ENCODE results near the gene FBXW4.
A peak's percentile ranks its signal among the peaks of the same experiment; 100 is the strongest.
"Not testable (repeated sequence)": the region's sequence is repeated elsewhere in the genome, so short reads cannot be mapped to it uniquely, and the experiment has no call there.

Gene FBXW4

GRCh38 chr10:101655570-101655969 lies 39.4 kb downstream of the FBXW4 start:
- DNase-seq (ENCODE audit: low spot score): no peak

DNA sequence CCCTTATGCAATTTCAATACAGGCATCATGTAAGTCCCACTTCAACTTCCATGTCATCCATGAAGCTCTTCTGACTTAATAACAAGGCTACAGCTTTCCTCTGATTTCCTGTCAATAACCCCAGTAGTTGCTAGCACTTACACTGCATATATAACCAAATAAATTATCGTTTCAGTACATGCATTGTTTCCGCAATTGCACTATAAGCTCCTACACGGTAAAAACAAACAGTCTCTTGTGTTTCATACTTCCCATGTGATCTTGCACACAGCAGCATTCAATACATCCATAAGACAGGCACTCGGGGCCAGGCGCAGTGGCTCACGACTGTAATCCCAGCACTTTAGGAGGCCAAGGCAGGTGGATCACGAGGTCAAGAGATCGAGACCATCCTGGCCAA lies 41.4 kb downstream of the FBXW4 start:
- DNase-seq (ENCODE audit: low spot score): no peak

- DNase-seq (ENCODE audit: low spot score): no peak
Measured at GRCh38 chr10:101651336-101651735, 43.6 kb downstream of the FBXW4 start.

DNA sequence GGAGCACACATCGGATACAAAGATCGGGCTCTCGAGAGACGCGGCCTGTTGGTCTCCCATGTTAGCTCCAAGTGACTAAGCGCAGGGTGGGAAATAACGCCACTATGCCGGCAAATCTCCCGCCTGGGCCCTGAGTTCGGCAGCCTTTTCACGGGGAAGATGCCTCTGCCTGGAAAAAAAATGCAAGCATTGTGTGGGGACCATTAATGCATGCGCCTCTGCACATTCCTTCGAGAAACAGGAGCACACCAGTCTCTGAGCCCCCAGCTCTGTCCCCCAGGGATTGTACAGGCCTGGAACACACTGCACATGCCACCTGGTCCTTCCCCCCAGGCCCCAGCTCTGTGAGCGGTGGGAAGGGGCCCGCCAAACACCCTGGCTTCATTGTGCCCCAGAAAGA lies 44.1 kb downstream of the FBXW4 start:
- DNase-seq (ENCODE audit: low spot score): no peak

DNA sequence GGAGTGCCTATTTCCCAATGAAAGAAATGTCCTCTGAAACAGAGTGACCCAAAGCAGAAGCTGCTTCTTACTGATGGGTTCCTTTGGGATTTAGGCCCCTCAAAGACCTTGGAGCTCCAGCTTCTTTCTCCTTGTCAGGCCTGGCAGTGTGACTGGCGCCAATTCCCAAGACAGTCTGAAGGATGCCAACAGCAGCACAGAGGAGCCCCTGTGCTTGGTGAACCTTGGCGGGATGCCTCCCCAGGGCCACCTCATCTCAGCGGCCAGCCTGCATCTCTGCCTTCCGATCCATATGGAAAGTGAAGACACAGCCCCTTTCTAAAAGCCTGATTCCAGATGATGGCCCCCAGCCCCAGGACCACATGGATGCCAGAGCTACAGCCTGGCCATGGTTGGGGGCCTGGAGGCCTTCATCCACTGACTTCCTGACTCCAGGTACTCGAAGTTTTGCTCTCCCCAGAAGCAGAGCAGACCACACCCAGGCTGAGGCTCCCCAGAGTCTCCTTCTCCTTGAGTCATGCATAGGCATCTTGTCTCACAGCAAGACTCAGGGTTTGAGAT lies 45.4 kb downstream of the FBXW4 start:
- no peak for DNase-seq (ENCODE audit: low spot score)

GRCh38 chr10:101647255-101647654 lies 47.7 kb downstream of the FBXW4 start:
- DNase-seq (ENCODE audit: low spot score): no peak

DNA sequence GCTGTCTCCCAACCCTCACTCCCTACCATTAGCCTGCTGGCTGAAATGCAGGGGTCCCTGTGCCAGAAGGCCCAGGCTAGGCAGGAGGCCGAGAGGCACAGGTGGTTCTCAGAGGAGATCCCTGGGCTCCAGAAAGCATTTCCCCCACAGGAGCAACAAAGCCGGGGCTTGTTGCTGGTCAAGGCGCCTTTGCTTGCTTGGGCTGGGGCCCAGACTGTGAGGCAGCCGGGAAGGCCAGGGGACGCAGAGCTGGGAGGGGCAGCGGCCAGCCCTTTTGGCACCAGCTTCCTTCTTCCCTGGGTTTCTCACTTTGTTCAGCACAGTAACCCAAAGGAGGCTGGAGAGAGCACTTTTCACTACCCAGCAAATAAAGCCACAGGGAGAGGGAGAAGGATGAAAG lies 48.6 kb downstream of the FBXW4 start:
- no peak for DNase-seq (ENCODE audit: low spot score)

DNA sequence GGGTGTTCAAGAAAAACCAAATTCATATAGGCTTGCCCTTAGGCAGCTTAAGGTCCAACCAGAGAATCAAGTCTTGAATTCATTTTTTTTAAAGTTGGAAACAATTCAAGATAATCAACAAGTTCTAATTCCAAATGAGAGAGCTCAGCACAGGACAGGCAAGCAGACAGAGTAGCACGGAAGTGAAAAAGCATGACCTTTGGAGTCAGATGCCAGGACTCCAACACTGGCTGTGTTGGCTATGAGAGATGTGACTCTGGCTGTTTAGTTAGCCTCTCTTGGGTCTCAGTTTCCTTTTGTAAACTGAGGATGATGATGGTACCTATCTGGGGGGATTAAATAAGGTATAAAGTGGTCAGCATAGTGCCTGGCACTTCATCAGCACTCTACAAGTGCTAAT lies 49.3 kb downstream of the FBXW4 start:
- DNase-seq (ENCODE audit: low spot score): no peak

DNA sequence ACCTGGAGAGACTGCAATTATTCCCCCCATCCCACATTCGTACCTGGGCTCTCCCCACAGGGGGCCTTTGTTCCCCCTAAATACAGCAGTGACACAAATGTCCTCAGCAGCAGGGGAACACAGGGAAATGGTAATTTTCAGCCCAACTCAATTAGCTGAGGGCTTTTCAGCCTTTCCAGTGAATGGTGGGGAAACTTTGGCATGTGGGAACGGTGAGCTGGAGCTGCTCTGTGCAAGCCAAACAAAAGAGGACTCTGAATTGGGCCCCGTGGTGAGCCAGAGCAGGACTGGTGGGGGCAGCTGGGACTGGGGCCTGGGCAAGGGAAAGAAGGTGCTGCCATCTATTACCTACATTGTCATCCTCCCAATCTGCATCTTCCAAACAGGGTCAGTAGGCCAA lies 51.0 kb downstream of the FBXW4 start:
- DNase-seq (ENCODE audit: low spot score): no peak

DNA sequence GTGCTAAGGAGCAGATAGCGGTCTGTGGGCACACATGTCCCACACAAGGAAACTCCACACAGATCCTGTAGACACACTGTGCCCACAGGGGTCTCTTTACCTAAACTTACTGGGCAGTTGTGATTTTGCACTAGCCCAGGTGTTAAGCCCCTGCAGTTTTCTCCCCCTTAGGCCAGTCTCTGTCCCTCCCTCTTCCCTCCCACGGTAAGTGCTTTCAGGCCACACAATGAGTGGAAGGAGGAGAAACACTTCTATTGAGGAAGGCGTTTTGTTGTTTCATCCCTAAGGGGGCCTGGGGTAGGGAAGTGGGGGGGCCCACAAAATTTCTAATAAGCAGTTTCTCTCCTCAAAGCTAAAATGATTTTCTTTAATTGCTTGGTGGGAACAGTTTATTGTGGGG lies 51.4 kb downstream of the FBXW4 start:
- no peak for DNase-seq (ENCODE audit: low spot score)

DNA sequence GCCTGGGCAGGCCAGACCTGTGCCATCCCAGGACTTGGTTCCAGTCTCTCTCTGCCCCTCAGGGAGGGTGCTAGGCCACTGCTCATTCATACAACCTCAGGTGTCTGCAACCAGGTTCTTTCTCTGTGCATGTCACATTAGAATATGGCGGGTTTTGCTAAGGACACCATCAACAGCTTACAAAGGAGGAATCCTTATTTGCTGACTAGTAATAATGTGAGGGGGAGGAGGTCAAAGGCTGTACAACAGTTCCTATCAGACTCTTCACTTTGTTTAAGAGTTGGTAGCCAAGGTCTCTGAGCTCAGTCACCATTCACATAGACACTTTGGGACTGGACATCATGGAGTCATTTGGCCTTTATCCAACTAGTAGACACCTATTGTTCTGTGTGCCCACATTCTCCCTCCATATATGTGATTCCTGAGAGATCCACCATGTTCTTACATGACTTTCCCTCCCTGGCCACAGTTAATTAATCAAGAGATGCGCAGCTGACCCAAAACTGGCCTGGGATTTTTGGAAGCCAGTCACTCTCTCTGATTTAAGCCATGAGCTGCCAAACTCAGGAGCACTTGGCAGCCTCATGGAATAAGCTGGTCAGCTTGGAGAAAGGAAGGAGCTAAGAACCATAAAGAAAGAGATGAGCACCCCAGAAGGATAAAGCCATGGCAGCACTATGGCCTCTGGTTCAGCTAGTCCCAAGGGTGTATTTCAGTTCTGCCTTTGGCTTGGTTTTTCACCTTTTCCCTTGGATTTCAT lies 55.6 kb downstream of the FBXW4 start:
- DNase-seq (ENCODE audit: low spot score): no peak

DNA sequence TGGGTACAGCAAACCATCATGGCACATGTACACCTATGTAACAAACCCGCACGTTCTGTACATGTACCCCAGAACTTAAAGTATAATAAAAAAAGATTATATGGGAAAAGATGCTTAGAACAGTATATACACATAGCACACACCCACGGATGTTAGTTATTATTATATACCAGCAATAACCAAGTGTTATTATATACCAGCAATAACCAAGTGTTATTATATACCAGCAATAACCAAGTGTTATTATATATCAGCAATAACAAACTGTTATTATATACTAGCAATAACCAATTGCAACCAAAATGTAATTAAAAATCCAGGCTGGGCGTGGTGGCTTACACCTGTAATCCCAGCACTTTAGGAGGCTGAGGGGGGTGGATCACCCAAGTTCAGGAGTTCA lies 61.5 kb downstream of the FBXW4 start:
- not testable (repeated sequence) for DNase-seq (ENCODE audit: low spot score)

- DNase-seq (ENCODE audit: low spot score): no peak
Measured at GRCh38 chr10:101631821-101632475, 63.0 kb downstream of the FBXW4 start.

- no peak for DNase-seq (ENCODE audit: low spot score)
Measured at GRCh38 chr10:101630633-101630920, 64.4 kb downstream of the FBXW4 start.

DNA sequence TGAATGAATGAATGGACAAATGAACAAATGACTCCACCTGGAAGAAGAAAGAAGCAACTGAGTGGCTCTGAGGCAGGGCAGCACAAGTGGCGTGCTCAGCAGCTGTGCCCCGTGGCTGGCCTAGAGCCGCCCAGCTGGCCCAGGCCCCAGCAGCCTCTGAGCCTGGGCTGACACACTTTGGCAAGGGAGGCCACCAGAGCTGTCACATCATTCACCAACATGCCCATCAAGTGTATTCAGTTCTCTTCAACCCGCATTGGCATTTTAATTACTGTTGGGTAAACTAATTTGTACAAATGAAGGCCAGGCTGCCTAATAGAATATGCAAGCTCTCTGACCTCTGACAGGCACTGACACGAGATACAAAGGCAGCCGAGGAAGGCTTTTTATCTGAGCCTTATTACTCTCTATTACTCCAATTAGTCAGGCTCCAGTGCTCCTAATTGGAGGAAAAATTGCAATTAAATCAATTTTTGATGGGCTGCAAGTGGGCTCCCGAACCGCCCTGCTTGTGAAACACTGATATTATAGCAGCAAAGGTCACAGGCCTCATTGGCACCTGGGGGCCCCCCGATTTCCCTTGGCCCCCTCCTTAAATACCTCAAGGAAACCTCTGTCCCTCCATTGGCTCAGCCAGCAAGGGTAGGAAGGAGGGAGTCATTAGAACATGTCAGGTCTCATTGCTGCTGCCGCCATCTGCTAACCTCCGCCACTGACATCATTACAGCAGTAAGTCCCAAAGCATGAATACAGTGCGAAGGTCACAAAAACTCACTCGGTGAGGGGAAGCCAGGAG lies 64.9 kb downstream of the FBXW4 start:
- peak; percentile 45 for DNase-seq (ENCODE audit: low spot score)

- DNase-seq (ENCODE audit: low spot score): no peak
Measured at GRCh38 chr10:101625821-101626412, 69.1 kb downstream of the FBXW4 start.

- DNase-seq (ENCODE audit: low spot score): no peak
Measured at GRCh38 chr10:101624526-101625102, 70.4 kb downstream of the FBXW4 start.

DNA sequence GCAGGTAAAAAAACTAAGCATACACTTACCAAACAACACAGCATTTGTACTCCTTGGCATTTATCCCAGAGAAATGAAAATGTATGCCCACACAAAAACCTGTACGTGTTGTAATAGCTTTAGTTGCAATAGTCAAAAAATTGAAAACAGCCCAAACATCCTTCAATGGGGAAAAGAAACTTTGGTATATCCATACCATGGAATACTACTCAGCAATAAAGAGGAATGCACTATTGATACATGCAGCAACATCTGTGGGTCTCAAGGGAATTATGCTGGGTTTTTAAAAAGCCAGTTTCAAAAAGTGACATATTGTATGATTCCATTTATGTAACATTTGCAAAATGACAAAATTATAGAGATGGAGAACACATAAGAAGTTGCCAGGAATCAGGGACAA lies 71.4 kb downstream of the FBXW4 start:
- DNase-seq (ENCODE audit: low spot score): no peak

DNA sequence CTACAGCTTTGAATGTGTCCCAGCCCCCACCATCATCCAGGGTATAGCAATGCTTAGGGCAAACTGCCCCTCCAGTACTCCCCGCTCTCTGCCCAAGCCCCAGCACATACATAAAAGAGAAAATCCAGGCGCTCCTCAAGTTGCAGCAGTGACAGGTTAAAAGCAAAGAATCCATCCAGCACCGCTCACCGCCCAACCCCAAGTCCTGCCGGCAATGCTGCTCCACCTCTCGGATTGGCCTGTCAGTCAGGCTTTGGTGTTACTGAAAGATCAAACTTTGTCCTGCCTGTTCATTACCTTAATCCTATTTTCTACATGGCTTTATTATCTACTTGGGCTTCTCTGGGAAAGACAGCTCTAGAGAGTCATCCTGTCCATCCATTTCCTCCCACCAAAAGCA lies 75.0 kb downstream of the FBXW4 start:
- no peak for DNase-seq (ENCODE audit: low spot score)

GRCh38 chr10:101618871-101619270 lies 76.1 kb downstream of the FBXW4 start:
- DNase-seq (ENCODE audit: low spot score): no peak

GRCh38 chr10:101617824-101618568 lies 77.0 kb downstream of the FBXW4 start:
- no peak for DNase-seq (ENCODE audit: low spot score)
